Measurements from ENCODE around the gene CCDC127.

Gene CCDC127

DNA sequence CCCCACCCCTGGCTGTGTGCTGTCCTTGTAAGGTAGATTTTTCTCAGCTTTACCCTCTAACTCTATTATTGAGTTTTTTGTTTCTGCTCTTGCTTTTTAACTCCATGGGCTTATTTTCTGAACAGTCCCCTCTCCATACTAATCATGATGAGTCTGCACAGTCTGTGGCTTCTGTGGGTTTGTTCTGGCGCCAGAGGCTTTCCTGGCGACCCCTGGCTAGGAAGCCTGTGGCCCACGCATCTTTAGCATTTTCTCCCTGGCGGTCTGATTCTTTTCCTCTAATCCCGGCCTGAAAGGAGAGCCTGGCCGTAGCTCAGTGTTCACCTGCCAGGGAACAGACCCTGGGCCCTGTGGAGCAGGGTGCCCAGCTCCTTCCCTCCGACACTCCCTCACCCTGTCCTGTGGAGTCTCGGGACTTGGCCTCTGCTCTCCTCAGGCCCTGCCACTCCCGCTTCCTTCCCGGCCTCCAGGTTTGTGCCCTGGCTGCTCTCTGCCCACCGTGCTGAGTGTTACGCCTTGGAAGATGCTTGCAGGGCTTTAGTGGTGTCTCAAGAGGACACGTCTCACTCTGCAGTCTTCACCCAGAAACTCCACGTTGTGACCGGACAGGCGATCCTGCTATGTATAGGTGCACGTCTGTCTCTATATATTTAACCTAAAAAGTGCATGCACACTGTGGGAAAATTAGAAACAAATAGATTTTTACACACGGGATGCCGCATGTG lies 58.3 kb downstream of the CCDC127 start:
- DNase-seq (ENCODE audit: low read depth in 1 of 2, low spot score in 1 of 2): no peak

DNA sequence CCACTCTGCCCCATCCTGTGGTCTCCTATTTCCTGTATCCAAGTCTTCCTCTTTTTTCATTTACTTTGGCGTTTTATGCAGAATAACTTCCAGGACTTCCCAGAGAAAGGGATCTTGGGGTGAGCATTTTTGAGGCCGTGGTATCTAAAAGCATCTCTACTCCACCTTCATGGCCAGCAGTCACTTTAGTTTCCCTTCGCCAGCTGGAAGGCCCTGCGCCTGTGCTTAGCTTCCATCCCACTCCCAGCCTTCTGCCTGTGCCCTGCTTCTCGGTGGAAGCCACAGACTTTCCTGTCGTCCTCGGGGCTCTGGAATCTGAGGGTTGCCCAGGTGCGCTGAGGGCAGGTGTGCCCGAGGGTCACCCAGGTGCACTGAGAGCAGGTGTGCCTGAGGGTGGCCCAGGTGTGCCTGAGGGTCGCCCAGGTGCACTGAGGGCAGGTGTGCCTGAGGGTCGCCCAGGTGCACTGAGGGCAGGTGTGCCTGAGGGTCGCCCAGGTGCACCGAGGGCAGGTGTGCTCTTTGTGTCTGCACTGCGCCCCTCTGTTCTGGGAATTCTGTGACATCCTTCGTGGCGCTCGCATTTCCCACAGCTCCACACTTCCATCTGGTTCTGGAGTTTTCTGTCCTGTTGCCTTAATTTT lies 59.0 kb downstream of the CCDC127 start:
- DNase-seq (ENCODE audit: low read depth in 1 of 2, low spot score in 1 of 2): no peak

DNA sequence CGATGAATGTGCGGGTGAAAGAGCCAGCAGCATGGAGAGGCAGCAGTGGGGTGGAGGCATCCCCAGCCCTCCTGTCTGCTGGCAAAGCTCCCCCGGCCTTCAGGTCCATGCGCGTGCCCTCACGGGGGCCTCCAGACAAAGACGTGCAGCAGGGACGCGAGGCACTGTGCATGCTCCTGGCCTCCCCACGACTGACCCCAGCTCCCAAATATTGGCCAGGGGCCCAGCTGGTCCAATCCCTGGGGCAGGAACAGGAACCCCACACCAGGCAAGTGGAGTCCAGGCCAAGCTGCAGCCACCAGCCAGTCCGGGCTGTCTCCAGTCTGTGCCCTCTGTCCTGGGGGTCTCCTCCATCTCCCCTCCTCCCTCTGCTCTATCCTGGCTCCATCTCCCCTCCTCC lies 60.2 kb downstream of the CCDC127 start:
- no peak for DNase-seq (ENCODE audit: low read depth in 1 of 2, low spot score in 1 of 2)

DNA sequence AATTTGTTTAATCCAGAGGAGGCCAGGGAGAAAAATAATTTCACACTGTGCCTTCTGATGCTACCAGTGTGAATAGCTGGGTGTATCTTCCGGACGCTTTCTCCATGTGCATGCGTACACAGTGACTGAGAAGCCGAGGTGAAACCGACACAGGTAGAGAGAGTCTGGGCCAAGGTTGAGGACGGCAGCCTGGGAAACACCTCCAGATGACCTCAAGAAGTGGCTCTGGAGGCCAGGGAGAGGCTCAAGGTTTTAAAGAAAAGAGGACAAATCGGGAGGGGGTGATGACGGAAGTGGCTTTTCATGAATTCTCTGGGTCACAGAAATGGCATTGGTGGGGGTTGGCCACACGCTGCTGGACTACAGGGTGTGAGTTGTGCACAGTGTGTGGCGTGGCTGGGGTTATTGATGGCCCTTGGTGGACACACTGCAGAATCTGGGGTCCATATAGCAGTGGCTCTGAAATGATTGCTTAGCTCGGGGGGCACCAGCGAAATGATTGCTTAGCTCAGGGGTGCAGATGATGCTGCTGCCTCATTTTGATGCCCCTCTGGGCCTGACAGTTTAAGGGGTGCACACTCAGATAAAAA lies 60.7 kb downstream of the CCDC127 start:
- no peak for DNase-seq (ENCODE audit: low read depth in 1 of 2, low spot score in 1 of 2)

DNA sequence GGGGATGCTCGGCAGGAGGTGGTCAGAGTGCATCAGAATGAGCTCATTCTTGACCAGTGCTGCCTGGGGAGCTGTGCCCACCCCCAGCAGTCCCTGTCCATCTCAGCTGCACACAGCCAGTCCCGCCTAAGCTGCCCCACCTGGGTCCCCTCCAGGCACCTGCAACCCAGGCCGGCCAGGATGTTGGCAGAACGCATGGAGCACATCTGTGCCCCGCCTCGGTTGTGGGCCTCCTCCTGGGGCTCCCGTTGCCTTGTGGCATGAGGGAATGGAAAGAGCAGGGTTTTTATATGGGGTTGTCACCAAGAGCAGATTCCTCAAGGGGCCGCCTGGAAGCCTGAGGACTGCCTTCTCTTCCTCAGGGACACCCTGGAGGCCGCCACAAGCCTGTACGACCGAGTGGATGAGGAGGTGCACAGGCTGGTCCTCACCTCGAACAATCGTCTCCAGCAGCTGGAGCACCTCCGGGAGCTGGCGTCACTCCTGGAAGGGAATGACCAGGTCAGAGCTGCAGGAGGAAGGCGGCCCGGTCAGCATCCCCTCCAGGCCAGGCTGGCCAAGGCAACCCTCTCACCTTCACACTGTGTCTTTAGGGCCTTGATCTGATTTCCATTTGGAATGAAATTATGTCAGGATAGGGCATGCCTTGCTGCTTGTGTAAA lies 61.4 kb downstream of the CCDC127 start:
- DNase-seq (ENCODE audit: low read depth in 1 of 2, low spot score in 1 of 2): no peak

DNA sequence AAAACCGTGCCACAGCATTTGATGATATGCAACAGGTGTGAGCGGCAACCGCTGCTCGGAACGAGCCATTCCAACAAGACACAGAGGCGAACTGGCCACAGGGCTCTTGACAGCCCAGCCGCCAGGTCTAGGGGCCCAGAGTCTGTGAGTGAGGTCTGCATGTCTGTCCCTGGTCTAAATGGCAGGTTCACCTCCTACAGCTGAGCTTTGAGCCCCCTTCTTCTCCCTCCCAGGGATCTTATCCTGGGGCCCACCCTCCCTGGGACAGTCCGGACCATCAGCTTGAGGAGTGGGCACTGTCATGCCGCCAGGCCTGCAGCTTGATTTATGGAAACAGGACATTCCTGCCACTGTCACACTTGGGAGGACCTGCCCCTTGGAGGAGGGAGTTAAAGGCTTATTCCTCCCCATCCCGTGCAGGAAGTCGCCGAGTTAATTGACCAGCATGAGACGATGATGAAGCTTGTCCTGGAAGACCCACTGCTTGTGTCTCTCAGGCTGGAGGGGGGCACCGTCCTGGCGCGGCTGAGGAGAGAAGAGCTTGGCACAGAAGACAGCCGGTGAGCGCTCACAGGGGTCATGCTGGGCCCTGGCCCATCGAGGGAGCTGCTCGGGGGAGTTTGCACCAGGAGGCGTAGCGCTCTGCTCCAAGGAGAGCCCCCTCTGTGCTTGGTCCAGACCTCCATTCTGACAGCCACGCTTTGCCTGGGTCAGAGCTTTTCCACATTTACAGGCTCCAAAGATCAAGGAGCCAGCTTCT lies 62.1 kb downstream of the CCDC127 start:
- DNase-seq (ENCODE audit: low read depth in 1 of 2, low spot score in 1 of 2): no peak

DNA sequence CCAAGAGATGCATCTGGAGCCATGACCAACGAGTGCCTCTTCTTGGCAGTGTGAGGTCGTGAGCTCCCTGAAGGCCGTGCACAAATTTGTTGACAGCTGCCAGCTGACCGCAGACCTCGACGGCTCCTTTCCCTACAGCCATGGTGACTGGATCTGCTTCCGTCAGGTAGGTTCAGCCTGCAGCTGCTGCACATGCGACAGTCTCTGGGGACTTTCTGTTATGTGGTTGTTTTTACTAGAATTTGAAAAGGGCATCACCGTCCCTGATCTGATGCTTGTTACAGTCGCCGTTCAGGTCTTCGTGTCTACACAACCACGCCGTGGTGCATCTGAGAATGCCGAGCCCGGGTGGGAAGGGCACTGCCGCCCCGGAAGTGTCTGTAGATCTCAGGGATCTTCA lies 63.1 kb downstream of the CCDC127 start:
- no peak for DNase-seq (ENCODE audit: low read depth in 1 of 2, low spot score in 1 of 2)

DNA sequence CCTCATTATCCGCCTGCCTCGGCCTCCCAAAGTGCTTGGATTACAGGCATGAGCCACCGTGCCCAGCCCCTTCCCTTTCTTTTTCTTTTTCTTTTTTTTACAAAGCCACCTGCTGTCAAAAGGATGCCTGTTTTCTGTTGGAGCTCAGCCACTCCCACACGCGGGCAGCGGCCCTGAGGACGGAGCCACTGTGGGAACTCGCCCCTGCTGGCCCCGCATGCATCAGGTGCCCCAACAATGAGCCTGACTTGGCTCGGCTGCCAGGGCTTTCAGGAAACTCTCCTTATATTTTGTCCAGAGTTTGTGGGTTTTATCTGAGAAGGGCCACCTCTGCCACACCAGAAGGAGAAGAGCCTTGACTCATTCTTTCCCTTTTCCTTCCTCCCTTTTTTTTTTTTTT lies 63.7 kb downstream of the CCDC127 start:
- no peak for DNase-seq (ENCODE audit: low read depth in 1 of 2, low spot score in 1 of 2)

DNA sequence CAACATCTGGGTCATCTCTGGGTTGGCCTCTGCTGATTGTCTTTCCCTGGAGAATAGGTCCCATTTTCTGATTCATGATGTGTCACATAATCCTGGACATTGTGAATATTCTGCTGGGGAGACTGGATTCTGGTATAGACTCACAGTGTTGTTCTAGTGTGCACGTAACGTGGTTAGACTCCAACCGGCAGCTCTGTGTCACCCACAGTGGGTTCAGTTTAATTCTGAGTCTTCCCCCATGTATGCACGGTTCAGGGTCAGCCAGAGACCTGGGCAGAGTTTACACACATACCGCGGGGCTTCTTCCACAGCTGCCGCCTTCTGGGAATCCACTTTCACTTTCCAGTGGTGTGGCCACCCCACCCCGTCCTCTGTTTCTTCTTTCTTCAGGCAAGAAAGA lies 64.7 kb downstream of the CCDC127 start:
- no peak for DNase-seq (ENCODE audit: low read depth in 1 of 2, low spot score in 1 of 2)

DNA sequence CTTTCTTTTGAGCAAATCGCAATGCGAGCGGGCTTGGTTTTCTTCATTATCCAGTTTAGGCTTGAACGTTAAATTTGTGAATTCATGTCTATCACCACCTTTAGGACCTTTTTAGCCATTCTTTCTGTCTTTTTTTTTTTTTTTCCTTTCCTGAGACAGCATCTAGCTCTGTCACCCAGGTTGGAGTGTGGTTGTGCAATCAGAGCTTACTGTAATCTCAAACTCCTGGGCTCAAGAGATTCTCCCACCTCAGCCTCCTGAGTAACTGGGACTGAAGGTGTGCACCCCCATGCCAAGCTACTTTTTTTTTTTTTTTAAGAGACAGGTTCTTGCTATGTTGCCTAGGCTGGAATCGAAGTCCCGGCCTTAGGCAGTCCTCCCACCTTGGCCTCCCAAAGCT lies 65.9 kb downstream of the CCDC127 start:
- DNase-seq (ENCODE audit: low read depth in 1 of 2, low spot score in 1 of 2): no peak

DNA sequence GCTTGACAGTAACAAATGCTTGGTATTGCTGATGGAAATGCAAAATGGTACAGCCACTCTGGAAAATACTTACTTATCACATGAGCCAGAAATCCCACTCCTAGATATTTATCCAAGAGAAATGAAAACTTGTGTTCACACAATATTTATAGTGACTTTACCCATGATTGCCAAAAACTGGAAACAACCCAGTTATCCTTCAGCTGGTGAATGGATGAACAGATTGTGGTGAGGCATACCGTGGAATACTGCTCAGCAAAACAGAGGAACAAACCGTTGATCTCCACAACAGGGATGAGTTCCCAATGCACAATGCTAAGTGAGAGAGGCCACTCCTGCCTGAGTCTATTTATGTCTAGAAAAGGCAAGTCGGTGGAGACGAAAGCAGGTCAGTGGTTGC lies 67.2 kb downstream of the CCDC127 start:
- DNase-seq (ENCODE audit: low read depth in 1 of 2, low spot score in 1 of 2): no peak

DNA sequence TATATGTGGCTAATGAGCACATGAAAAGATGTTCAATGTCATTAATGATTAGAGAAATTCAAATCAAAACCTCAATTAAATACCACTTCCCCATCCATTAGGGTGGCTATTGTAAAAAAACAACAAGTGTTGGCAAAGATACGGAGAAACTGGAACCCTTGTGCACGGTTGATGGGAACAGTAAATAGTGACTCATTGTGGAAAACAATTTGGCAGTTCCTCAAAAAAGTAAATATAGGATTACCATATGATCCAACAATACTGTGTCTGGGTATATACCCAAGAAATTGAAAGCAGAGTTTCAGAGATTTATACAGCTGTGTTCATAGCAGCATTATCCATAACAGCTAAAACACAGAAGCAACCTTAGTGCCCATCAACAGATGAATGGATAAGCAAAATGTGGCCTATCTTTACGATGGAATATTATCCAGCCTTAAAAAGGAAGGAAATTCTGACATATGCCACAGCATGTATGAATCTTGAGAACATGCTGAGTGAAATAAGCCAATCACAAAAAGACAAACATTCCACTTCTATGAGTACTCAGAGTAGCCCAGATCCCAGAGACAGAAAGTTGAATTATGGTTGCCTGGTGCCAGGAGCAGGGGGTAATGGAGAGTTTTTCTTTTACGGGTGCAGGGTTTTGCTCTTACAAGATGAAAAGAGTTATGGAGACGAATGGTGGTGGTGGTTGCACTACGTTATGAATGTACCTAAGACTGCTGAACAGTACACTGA lies 68.0 kb downstream of the CCDC127 start:
- no peak for DNase-seq (ENCODE audit: low read depth in 1 of 2, low spot score in 1 of 2)

DNA sequence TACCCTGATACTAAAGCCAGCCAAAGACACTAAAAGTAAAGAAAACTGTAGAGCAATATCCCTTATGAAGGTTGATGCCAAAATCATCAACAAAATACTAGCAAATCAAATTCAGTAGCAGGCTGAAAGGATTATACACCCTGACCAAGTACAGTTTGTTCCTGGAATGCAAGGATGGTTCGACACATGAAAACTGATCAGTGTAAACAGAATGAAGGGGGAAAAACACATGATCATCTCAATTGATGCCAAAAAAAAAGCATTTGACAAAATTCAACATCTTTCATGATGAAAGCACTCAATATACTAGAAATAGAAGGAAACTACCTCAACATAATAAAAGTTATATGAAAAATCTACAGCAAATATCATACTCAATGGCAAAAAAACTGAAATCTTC lies 70.2 kb downstream of the CCDC127 start:
- DNase-seq (ENCODE audit: low read depth in 1 of 2, low spot score in 1 of 2): no peak
